GM19452 (cell line): ENCODE measurements around the gene WDR93.
"Not testable (repeated sequence)": the region's sequence is repeated elsewhere in the genome, so short reads cannot be mapped to it uniquely, and the experiment has no call there.

Experiments
- ATAC-seq: cut with Tn5 transposase; IDR thresholded peaks from one replicate; pipeline ENCODE4 v1.9.1; 2021; ENCODE audit not compliant: unreplicated experiment

The WDR93 gene

GRCh38 chr15:89681146-89681545 is 9.5 kb upstream of the WDR93 start:
- ATAC-seq, result no peak

- no peak for ATAC-seq
These were observed 4.6 kb upstream of the WDR93 start for GRCh38 chr15:89685995-89686394.

- ATAC-seq, result no peak
These were observed 4.1 kb upstream of the WDR93 start for GRCh38 chr15:89686522-89686921.

GRCh38 chr15:89689930-89690275 is 708 bp upstream of the WDR93 start:
- ATAC-seq, result not testable (repeated sequence)

- ATAC-seq, result no peak
These were observed 2.5 kb downstream of the WDR93 start for GRCh38 chr15:89693091-89693490.

GRCh38 chr15:89693696-89694095 is 3.1 kb downstream of the WDR93 start:
- no peak for ATAC-seq

- ATAC-seq, result no peak
These were observed 4.6 kb downstream of the WDR93 start for GRCh38 chr15:89695198-89695597.

- ATAC-seq, result no peak
These were observed 13.8 kb downstream of the WDR93 start for GRCh38 chr15:89704411-89704810.

GRCh38 chr15:89707577-89707976 is 17.0 kb downstream of the WDR93 start:
- ATAC-seq, result no peak

GRCh38 chr15:89714775-89715174 is 24.2 kb downstream of the WDR93 start:
- ATAC-seq, result no peak

- ATAC-seq, result no peak
These were observed 32.4 kb downstream of the WDR93 start for GRCh38 chr15:89723031-89723430.

GRCh38 chr15:89724621-89725020 is 34.0 kb downstream of the WDR93 start:
- no peak for ATAC-seq

- ATAC-seq, result no peak
These were observed 34.5 kb downstream of the WDR93 start for GRCh38 chr15:89725064-89725463.

GRCh38 chr15:89728254-89728653 is 37.6 kb downstream of the WDR93 start:
- ATAC-seq, result no peak

GRCh38 chr15:89731275-89731674 is 40.7 kb downstream of the WDR93 start:
- no peak for ATAC-seq

GRCh38 chr15:89732451-89733172 is 42.0 kb downstream of the WDR93 start:
- no peak for ATAC-seq

GRCh38 chr15:89735773-89736172 is 45.2 kb downstream of the WDR93 start:
- ATAC-seq, result no peak

- ATAC-seq, result peak; percentile 58
These were observed 49.5 kb downstream of the WDR93 start for GRCh38 chr15:89740137-89740536.

GRCh38 chr15:89743011-89743410 is 52.4 kb downstream of the WDR93 start:
- ATAC-seq, result no peak

- ATAC-seq, result no peak
These were observed 53.0 kb downstream of the WDR93 start for GRCh38 chr15:89743594-89743993.

GRCh38 chr15:89745131-89745530 is 54.5 kb downstream of the WDR93 start:
- no peak for ATAC-seq

GRCh38 chr15:89745768-89746167 is 55.2 kb downstream of the WDR93 start:
- no peak for ATAC-seq

GRCh38 chr15:89746386-89746780 is 55.8 kb downstream of the WDR93 start:
- no peak for ATAC-seq
